ENCODE measurements around the gene GRPR. TPM values are rescaled to one million over a fixed set of nuclear protein-coding genes. Genes with fewer than 3 reads are reported as not detected.

The GRPR gene
- total and polyA plus RNA-seq, 4 donors: 0.06 to 0.25 (median 0.20) TPM; not detected in 1

- ATAC-seq (ENCODE audit: insufficient read depth, low FRiP score): no peak
- Histone ChIP-seq H3K4me1 (ENCODE audit: control insufficient read depth in 5 of 5, insufficient read depth in 5 of 5, low read length in 5 of 5) (no peaks in the 10 kb centered on the region), H3K4me3 (no peak overlapping the region), H3K9ac (ENCODE audit: insufficient read depth in 1 of 2, low read length in 2 of 2) (no peak overlapping the region), H3K27me3 (ENCODE audit: control insufficient read depth in 3 of 3, insufficient read depth in 3 of 3, low read length in 2 of 3) (peaks cover 0 to 37% (median 21%) of the 10 kb centered on the region in 3 donors), H3K9me3 (ENCODE audit: control insufficient read depth in 4 of 4, insufficient read depth in 3 of 4, low read length in 3 of 4) (peaks cover 0 to 1% (median 0%) of the 10 kb centered on the region in 4 donors), H3K27ac (ENCODE audit: low read depth in 1 of 2, low read length in 1 of 2) (no peak overlapping the region), H3K36me3 (ENCODE audit: control insufficient read depth in 4 of 4, insufficient read depth in 4 of 4, low read length in 4 of 4) (no peaks in the 10 kb centered on the region)
- TF ChIP-seq, protein P1, sequence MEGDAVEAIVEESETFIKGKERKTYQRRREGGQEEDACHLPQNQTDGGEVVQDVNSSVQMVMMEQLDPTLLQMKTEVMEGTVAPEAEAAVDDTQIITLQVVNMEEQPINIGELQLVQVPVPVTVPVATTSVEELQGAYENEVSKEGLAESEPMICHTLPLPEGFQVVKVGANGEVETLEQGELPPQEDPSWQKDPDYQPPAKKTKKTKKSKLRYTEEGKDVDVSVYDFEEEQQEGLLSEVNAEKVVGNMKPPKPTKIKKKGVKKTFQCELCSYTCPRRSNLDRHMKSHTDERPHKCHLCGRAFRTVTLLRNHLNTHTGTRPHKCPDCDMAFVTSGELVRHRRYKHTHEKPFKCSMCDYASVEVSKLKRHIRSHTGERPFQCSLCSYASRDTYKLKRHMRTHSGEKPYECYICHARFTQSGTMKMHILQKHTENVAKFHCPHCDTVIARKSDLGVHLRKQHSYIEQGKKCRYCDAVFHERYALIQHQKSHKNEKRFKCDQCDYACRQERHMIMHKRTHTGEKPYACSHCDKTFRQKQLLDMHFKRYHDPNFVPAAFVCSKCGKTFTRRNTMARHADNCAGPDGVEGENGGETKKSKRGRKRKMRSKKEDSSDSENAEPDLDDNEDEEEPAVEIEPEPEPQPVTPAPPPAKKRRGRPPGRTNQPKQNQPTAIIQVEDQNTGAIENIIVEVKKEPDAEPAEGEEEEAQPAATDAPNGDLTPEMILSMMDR (IDR thresholded peaks at IDR 0.05; ENCODE audit: control extremely low read depth, extremely low read depth): no peak
- no peak for DNase-seq
Measured at GRCh38 chrX:16196829-16197228, 73.5 kb downstream of the GRPR start.

DNA sequence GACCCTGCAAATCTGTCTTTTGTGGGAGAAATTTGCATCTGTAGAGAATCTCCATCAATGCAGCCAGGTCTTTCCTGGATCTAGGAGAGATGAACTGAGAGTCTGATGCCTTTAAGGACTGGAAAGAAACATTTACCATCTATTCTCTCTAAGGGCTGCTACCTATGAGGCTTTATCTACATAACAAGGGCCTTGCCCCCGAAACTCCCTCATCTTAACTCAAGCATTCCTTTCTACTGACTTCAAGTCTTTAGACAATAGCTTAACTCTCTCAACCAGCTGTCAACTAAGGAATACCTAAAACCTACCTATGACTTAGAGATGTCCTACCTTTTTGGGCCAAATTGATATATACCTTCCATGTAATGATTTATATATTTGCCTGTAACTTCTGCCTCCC lies 76.0 kb downstream of the GRPR start:
- H3K9me3 ChIP-seq (ENCODE audit: control insufficient read depth in 4 of 4, insufficient read depth in 3 of 4, low read length in 3 of 4): peaks cover 0 to 1% (median 0%) of the 10 kb centered on the region in 4 donors
- H3K36me3 ChIP-seq (ENCODE audit: control insufficient read depth in 4 of 4, insufficient read depth in 4 of 4, low read length in 4 of 4): no peaks in the 10 kb centered on the region
- DNase-seq: no peak
- whole genome bisulfite sequencing, 2 donors: 61 to 64% methylated on average over 1 of the region's 1 CpG
- H3K9ac ChIP-seq (ENCODE audit: insufficient read depth in 1 of 2, low read length in 2 of 2): no peak overlapping the region
- no peak overlapping the region for H3K27ac ChIP-seq (ENCODE audit: low read depth in 1 of 2, low read length in 1 of 2)
- no peak for ATAC-seq (ENCODE audit: insufficient read depth, low FRiP score)
- H3K4me1 ChIP-seq (ENCODE audit: control insufficient read depth in 5 of 5, insufficient read depth in 5 of 5, low read length in 5 of 5): no peaks in the 10 kb centered on the region
- H3K27me3 ChIP-seq (ENCODE audit: control insufficient read depth in 3 of 3, insufficient read depth in 3 of 3, low read length in 2 of 3): peaks cover 0 to 42% (median 24%) of the 10 kb centered on the region in 3 donors
- TF ChIP-seq, protein P1 (IDR thresholded peaks at IDR 0.05; ENCODE audit: control extremely low read depth, extremely low read depth): no peak
- H3K4me3 ChIP-seq: no peak overlapping the region

GRCh38 chrX:16202943-16203342 lies 79.6 kb downstream of the GRPR start:
- no peak for DNase-seq
- H3K27me3 ChIP-seq (ENCODE audit: control insufficient read depth in 3 of 3, insufficient read depth in 3 of 3, low read length in 2 of 3): peaks cover 0 to 46% (median 16%) of the 10 kb centered on the region in 3 donors
- no peak for ATAC-seq (ENCODE audit: insufficient read depth, low FRiP score)
- H3K36me3 ChIP-seq (ENCODE audit: control insufficient read depth in 4 of 4, insufficient read depth in 4 of 4, low read length in 4 of 4): no peaks in the 10 kb centered on the region
- no peaks in the 10 kb centered on the region for H3K4me1 ChIP-seq (ENCODE audit: control insufficient read depth in 5 of 5, insufficient read depth in 5 of 5, low read length in 5 of 5)
- H3K9me3 ChIP-seq (ENCODE audit: control insufficient read depth in 4 of 4, insufficient read depth in 3 of 4, low read length in 3 of 4): peaks cover 0 to 1% (median 0%) of the 10 kb centered on the region in 4 donors
- WGBS, 2 donors: 77 to 80% methylated on average over 4 of the region's 4 CpGs
- H3K9ac ChIP-seq (ENCODE audit: insufficient read depth in 1 of 2, low read length in 2 of 2): no peak overlapping the region
- TF ChIP-seq, protein P1 (IDR thresholded peaks at IDR 0.05; ENCODE audit: control extremely low read depth, extremely low read depth): no peak
- no peak overlapping the region for H3K4me3 ChIP-seq
- no peak overlapping the region for H3K27ac ChIP-seq (ENCODE audit: low read depth in 1 of 2, low read length in 1 of 2)

Other genes starting within 250 kb of the GRPR start
- not detected for gene MAGEB17, start 43.9 kb downstream of the GRPR start, total RNA-seq
- gene MAGEB17, start 43.9 kb downstream of the GRPR start, polyA plus RNA-seq: under 1 TPM in 1 of 2 donors, not detected in 1; 0.05 TPM